ENCODE measurements around the gene ART3.

DNA sequence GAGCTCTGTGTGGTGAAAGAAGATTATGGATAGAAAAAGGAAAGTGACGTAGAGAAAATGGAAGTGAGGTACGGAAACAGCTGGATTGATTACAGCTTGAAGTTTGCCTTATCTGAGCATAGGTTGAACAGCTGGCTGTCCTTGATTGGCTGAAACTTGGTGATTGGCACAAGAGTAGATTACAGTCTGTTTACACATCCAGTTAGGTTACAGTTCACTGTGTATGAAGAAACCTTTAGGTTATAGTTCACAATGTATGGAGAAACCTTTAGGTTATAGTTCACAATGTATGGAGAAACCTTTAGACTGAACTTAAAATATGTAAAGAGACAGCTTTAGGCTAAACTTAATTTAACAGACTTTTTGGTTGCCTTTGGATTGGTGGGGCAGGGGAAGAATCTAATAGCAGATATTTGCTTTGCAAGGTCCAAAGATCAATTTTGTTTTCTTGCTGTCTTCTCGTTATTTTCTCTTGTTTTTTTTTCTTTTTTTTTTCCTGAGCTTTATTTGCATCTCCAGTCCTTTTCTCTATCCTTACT lies 15.6 kb upstream of the ART3 start:
- TF ChIP-seq, protein P1, sequence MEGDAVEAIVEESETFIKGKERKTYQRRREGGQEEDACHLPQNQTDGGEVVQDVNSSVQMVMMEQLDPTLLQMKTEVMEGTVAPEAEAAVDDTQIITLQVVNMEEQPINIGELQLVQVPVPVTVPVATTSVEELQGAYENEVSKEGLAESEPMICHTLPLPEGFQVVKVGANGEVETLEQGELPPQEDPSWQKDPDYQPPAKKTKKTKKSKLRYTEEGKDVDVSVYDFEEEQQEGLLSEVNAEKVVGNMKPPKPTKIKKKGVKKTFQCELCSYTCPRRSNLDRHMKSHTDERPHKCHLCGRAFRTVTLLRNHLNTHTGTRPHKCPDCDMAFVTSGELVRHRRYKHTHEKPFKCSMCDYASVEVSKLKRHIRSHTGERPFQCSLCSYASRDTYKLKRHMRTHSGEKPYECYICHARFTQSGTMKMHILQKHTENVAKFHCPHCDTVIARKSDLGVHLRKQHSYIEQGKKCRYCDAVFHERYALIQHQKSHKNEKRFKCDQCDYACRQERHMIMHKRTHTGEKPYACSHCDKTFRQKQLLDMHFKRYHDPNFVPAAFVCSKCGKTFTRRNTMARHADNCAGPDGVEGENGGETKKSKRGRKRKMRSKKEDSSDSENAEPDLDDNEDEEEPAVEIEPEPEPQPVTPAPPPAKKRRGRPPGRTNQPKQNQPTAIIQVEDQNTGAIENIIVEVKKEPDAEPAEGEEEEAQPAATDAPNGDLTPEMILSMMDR (IDR thresholded peaks at IDR 0.05) = no peak
- TF ChIP-seq POLR2AphosphoS5 (IDR thresholded peaks at IDR 0.05; ENCODE audit: low read depth, low read length) = no peak
- TF ChIP-seq, protein P2, sequence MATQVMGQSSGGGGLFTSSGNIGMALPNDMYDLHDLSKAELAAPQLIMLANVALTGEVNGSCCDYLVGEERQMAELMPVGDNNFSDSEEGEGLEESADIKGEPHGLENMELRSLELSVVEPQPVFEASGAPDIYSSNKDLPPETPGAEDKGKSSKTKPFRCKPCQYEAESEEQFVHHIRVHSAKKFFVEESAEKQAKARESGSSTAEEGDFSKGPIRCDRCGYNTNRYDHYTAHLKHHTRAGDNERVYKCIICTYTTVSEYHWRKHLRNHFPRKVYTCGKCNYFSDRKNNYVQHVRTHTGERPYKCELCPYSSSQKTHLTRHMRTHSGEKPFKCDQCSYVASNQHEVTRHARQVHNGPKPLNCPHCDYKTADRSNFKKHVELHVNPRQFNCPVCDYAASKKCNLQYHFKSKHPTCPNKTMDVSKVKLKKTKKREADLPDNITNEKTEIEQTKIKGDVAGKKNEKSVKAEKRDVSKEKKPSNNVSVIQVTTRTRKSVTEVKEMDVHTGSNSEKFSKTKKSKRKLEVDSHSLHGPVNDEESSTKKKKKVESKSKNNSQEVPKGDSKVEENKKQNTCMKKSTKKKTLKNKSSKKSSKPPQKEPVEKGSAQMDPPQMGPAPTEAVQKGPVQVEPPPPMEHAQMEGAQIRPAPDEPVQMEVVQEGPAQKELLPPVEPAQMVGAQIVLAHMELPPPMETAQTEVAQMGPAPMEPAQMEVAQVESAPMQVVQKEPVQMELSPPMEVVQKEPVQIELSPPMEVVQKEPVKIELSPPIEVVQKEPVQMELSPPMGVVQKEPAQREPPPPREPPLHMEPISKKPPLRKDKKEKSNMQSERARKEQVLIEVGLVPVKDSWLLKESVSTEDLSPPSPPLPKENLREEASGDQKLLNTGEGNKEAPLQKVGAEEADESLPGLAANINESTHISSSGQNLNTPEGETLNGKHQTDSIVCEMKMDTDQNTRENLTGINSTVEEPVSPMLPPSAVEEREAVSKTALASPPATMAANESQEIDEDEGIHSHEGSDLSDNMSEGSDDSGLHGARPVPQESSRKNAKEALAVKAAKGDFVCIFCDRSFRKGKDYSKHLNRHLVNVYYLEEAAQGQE (IDR thresholded peaks at IDR 0.05; ENCODE audit: insufficient read depth in 1 of 2, low read depth in 2 of 2, low read length in 1 of 2) = no peak

Data from Panc1 (cell line).